Esophagus (tissue), 2 donors: ENCODE results near the gene MACROH2A1. TPM values are rescaled to one million over a fixed set of nuclear protein-coding genes. Genes with fewer than 3 reads are reported as not detected.
A peak's percentile ranks its signal among the peaks of the same experiment; 100 is the strongest.
"Not testable (repeated sequence)": the region's sequence is repeated elsewhere in the genome, so short reads cannot be mapped to it uniquely, and the experiment has no call there.

Experiments
- H3K27ac ChIP-seq, 2 donors: one replicate each; pipeline ENCODE4 v1.5.1; 2013; ENCODE audit warnings: low read depth in 2 of 2, mild to moderate bottlenecking in 2 of 2, inconsistent platforms in 1 of 2, low read length in 1 of 2, moderate library complexity in 1 of 2
- H3K27me3 ChIP-seq, 2 donors: one replicate each; pipeline ENCODE4 v1.6.1; 2013; ENCODE audit warnings: low read length in 2 of 2, control low read depth in 1 of 2, mild to moderate bottlenecking in 1 of 2; ENCODE audit not compliant: insufficient read depth in 2 of 2, control insufficient read depth in 1 of 2
- H3K36me3 ChIP-seq, 2 donors: one replicate each; pipeline ENCODE4 v1.6.1; 2013; ENCODE audit warnings: low read length in 1 of 2; ENCODE audit not compliant: control insufficient read depth in 2 of 2, insufficient read depth in 2 of 2
- H3K4me1 ChIP-seq, 2 donors: one replicate each; pipeline ENCODE4 v1.6.1; 2013; ENCODE audit warnings: low read length in 1 of 2; ENCODE audit not compliant: control insufficient read depth in 2 of 2, insufficient read depth in 2 of 2
- H3K4me3 ChIP-seq, 2 donors: one replicate each; pipeline ENCODE4 v1.5.1; 2013; ENCODE audit warnings: low read length in 2 of 2, mild to moderate bottlenecking in 2 of 2, low read depth in 1 of 2, moderate library complexity in 1 of 2
- H3K9me3 ChIP-seq, 2 donors: one replicate each; pipeline ENCODE4 v1.6.1; 2013; ENCODE audit warnings: mild to moderate bottlenecking in 2 of 2, low read depth in 1 of 2, low read length in 1 of 2, moderate library complexity in 1 of 2; ENCODE audit not compliant: control insufficient read depth in 2 of 2, insufficient read depth in 1 of 2
- WGBS, 2 donors: extraction: QIAGEN DNeasy Blood & Tissue Kit; methylation state at CpG; one replicate each; pipeline ENCODE4 v1.1.7; 2013; 5-methylcytosine and 5-hydroxymethylcytosine counted together
- polyA plus RNA-seq, 2 donors: library from polyadenylated mRNA; stranded (reverse); fragments of 200-250 nt; gene quantifications; one replicate each; pipeline ENCODE4 v1.2.3, GENCODE V29; 2013
- donor health status: healthy with polysubstance abuse.
- donor health status: Bipolar disorder and iron deficiency.

Gene MACROH2A1
- polyA plus RNA-seq, 2 donors: 210 to 233 TPM

GRCh38 chr5:135373736-135374515 lies 25.1 kb downstream of the MACROH2A1 start:
- Histone ChIP-seq H3K9me3 (no peaks in the 10 kb centered on the region), H3K27ac (no peak overlapping the region), H3K36me3 (peaks cover 3 to 46% of the 10 kb centered on the region in 2 donors)

DNA sequence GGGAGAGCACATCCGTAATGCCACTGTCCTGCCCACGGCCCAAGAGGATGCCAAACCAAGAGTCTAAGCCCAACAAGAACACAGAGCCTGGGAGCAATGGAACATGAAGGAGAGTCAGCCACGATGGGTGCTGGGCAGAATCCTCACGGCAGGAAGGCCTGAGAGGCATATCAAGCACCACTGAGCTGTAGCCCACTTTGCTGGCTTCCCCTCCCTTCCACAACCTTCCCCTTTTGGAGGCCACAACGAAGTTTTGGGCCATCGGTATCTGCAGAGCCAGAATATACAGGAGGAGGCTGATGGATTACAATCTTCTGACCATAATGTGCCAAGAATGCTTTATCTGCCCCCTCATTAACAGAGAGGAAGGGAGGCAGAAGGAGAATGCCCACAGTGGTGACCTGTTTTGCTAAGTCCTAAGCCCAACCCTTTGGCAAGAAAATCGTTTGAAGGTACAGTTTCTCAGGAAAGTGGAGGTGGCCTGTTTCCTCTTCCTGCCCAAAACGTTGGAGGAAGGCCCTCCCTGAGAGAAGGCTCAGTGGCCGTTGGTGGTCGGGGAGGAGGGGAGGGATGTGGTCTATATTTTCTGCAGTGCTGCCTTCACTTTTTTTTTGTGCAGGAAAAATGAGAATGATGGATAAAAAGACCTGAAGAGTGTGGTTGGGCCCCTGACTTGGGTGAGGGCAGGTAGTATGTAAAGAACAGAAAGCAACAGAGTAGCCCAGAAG lies 26.2 kb downstream of the MACROH2A1 start:
- 63 to 64% methylated on average over 10 of the region's 10 CpGs for WGBS, 2 donors
- Histone ChIP-seq H3K4me3 (no peak overlapping the region), H3K27ac (peak overlapping the region; percentile 36 to 39), H3K9me3 (no peaks in the 10 kb centered on the region), H3K4me1 (peaks cover 5 to 13% of the 10 kb centered on the region in 2 donors), H3K27me3 (no peaks in the 10 kb centered on the region), H3K36me3 (peaks cover 6 to 50% of the 10 kb centered on the region in 2 donors)

More at GRCh38 chr5:135373736-135374515, 25.1 kb downstream of the MACROH2A1 start:
- 61 to 65% methylated on average over 7 of the region's 7 CpGs for WGBS, 2 donors
- H3K27me3 ChIP-seq: no peaks in the 10 kb centered on the region
- H3K4me1 ChIP-seq: peaks cover 7 to 17% of the 10 kb centered on the region in 2 donors
- H3K4me3 ChIP-seq: no peak overlapping the region

- peaks cover 9 to 50% of the 10 kb centered on the region in 2 donors for H3K36me3 ChIP-seq
- 66 to 71% methylated on average over 4 of the region's 4 CpGs for WGBS, 2 donors
- H3K4me3 ChIP-seq: no peak overlapping the region
- no peaks in the 10 kb centered on the region for H3K27me3 ChIP-seq
- peaks cover 5 to 11% of the 10 kb centered on the region in 2 donors for H3K4me1 ChIP-seq
- no peak overlapping the region for H3K27ac ChIP-seq
- H3K9me3 ChIP-seq: no peaks in the 10 kb centered on the region
These were observed 27.3 kb downstream of the MACROH2A1 start for GRCh38 chr5:135371622-135372232.

DNA sequence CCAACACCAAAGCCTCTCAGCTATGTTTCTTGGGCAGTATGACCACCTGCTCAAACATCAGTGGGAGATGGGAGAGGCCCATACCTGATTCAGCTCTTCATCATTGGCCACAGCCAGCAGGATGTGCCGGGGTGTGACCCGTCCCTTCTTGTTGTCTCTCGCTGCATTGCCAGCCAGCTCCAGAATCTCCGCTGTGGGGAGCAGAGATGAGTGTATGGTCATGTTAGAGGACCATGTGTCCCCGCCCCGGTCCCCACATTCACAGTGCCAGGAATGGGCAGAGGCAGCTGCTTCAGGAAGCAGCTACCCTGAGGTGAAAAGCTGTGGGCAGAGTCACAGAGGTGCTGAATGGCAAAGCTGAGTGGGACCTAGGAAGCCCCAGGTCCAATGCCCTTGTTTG lies 29.1 kb downstream of the MACROH2A1 start:
- no peaks in the 10 kb centered on the region for H3K27me3 ChIP-seq
- H3K9me3 ChIP-seq: no peaks in the 10 kb centered on the region
- peaks cover 5 to 11% of the 10 kb centered on the region in 2 donors for H3K4me1 ChIP-seq
- H3K4me3 ChIP-seq: no peak overlapping the region
- H3K36me3 ChIP-seq: peaks cover 13 to 48% of the 10 kb centered on the region in 2 donors
- no peak overlapping the region for H3K27ac ChIP-seq
- WGBS, 2 donors: 97 to 98% methylated on average over 6 of the region's 6 CpGs

DNA sequence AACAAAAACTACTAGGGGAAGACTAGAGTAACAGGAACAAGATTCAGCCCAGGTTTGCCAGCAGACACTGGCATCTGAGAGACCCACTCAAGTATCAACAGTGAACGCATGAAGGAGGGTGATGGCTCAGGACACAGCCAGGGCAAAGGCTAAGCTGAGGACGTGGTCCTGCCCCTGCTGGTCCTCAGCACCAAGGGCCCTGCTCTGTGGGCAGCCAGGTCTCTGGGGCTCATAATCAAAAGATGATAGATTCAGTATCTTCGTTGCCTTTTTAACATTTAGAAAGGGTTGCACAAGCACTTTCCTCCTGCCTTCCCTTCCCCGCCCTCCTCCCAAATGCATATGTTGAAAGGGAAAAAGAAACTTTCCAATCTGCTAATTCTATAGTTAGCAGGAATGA lies 31.5 kb downstream of the MACROH2A1 start:
- Histone ChIP-seq H3K4me1 (peaks cover 4 to 6% of the 10 kb centered on the region in 2 donors), H3K9me3 (no peaks in the 10 kb centered on the region), H3K4me3 (no peak overlapping the region), H3K27ac (no peak overlapping the region), H3K36me3 (peaks cover 13 to 40% of the 10 kb centered on the region in 2 donors), H3K27me3 (no peaks in the 10 kb centered on the region)
- WGBS, 2 donors: 86% methylated on average over 4 of the region's 4 CpGs

DNA sequence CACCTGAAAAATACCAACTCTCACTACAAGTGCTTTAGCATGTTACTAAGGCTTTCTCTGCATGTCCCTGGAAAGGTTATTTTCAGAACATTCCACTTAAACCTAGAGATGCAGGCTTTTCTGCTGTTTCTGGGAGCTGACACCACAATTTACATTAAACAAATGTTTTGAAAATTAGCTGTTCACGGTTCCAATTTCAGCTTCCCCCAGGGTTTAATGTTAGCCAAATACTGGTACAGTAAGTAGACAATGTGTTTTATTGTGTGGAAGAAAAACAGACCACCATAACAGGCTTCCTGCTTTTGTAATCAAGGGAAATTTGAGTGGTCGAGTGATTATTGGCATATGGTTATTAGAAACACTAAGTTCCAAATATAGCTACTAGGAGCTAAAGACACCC lies 32.0 kb downstream of the MACROH2A1 start:
- no peaks in the 10 kb centered on the region for H3K9me3 ChIP-seq
- H3K36me3 ChIP-seq: peaks cover 13 to 35% of the 10 kb centered on the region in 2 donors
- H3K27ac ChIP-seq: no peak overlapping the region
- no peaks in the 10 kb centered on the region for H3K27me3 ChIP-seq
- no peak overlapping the region for H3K4me3 ChIP-seq
- peaks cover 0 to 2% of the 10 kb centered on the region in 2 donors for H3K4me1 ChIP-seq
- 61 to 66% methylated on average over 2 of the region's 2 CpGs for whole genome bisulfite sequencing, 2 donors

DNA sequence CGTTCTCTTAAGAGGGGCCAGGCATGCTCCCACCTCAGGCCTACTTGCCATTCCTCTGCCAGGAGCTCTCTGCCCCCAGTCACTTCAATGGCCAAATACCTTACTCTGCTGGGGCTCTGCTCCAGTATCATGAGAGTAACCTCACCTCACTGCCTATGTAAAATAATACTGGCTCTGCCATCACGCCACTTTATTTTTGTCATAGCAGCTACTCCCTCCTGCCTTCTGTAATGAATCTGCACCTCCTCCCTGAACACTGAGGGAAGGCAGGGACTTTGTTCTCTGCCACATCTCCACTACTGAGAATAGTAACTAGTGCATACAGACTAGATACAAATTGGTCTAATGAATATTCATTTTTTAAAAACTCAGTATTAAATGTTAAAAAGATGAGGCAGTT lies 33.8 kb downstream of the MACROH2A1 start:
- 77 to 79% methylated on average over 2 of the region's 2 CpGs for WGBS, 2 donors
- Histone ChIP-seq H3K27me3 (no peaks in the 10 kb centered on the region), H3K27ac (no peak overlapping the region), H3K9me3 (no peaks in the 10 kb centered on the region), H3K36me3 (peaks cover 16 to 37% of the 10 kb centered on the region in 2 donors), H3K4me1 (no peaks in the 10 kb centered on the region), H3K4me3 (no peak overlapping the region)

DNA sequence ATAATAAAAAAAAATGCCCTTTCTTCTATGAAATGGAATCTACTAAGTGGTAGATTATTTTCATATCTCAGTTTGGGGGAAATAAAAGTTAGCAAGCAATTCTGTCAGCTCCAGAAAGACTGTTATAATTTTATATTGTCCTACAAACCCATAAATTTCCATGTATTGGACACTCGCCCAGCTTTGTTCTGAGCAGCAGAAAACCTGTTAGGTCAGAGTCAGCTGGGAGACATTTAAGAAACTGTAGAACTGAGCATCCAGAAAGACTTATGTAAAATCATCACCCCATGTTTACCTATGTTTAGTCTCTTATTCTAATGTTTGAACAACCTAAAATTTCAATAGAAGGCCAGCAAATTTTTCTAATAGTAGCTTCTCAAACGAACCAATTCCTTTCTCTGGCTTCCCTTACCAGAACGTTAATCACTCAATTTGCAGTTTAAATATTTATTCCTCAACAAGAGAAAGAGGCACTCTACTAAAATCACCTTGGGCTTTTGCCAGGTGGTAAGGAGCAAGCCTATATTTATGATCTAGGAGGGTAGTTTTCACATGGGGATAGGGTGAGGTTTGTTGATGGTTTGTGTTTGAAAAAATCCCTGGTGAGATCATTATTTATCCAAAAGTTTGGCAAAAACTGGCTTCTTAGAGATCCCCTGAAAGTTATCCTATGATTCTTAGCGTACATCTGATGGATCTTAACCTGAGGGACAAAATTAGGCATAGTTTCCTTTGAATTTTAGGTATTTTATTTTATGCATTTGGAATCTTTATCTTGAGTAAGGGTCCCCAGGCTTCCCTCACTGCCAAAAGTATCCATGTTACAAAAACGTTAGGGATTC lies 34.4 kb downstream of the MACROH2A1 start:
- Histone ChIP-seq H3K9me3 (no peaks in the 10 kb centered on the region), H3K27ac (no peak overlapping the region), H3K27me3 (no peaks in the 10 kb centered on the region), H3K36me3 (peaks cover 21 to 36% of the 10 kb centered on the region in 2 donors), H3K4me1 (no peaks in the 10 kb centered on the region), H3K4me3 (no peak overlapping the region)
- WGBS, 2 donors: 41 to 51% methylated on average over 5 of the region's 5 CpGs

- H3K27ac ChIP-seq, H3K4me3 ChIP-seq, H3K9me3 ChIP-seq, H3K4me1 ChIP-seq, H3K27me3 ChIP-seq: not testable (repeated sequence)
- WGBS, 2 donors: 93 to 95% methylated on average over 3 of the region's 3 CpGs
- H3K36me3 ChIP-seq: peaks cover 18 to 28% of the 10 kb centered on the region in 2 donors
These were observed 35.7 kb downstream of the MACROH2A1 start for GRCh38 chr5:135363342-135363741.
